PFSK-1 (cell line): ENCODE data around the gene GABARAPL2.

Experiments used
- POLR2AphosphoS5 ChIP-seq: IDR thresholded peaks from 2 replicates; pipeline ENCODE4 v1.6.1; 2012; ENCODE audit warnings: low read depth, mild to moderate bottlenecking, control low read depth, low read length, moderate library complexity
- REST ChIP-seq, 2 experiments: IDR thresholded peaks; 2 replicates each; pipeline versions ENCODE4 v1.6.1 to v1.8.0; 2011 to 2012; ENCODE audit warnings: low read depth in 2 of 2, low read length in 2 of 2, control low read depth in 1 of 2, inconsistent platforms in 1 of 2, mild to moderate bottlenecking in 1 of 2, moderate library complexity in 1 of 2; ENCODE audit not compliant: insufficient read depth in 1 of 2
- TAF1 ChIP-seq: IDR thresholded peaks from 2 replicates; pipeline ENCODE4 v1.6.1; 2012; ENCODE audit warnings: low read length, control low read depth, borderline replicate concordance; ENCODE audit not compliant: insufficient read depth

- TF ChIP-seq REST (IDR thresholded peaks at IDR 0.05; ENCODE audit: insufficient read depth in 1 of 2, low read depth in 2 of 2, low read length in 2 of 2) (no peak), TAF1 (no peak), POLR2AphosphoS5 (no peak)
These were observed 24.9 kb upstream of the GABARAPL2 start for GRCh38 chr16:75541236-75541635.
